OCI-LY7 (cell line): ENCODE data around the gene SPACA9.

Experiments used
- CTCF ChIP-seq: fragments of 200-600 bp; sonication (generic); conservative IDR thresholded peaks from 2 replicates; pipeline ENCODE4 v1.5.1; 2014; ENCODE audit warnings: mild to moderate bottlenecking, antibody characterized with exemption, low read length, moderate library complexity, mixed read lengths
- EZH2phosphoT487 ChIP-seq: fragments of 200-600 bp; sonication (generic); IDR thresholded peaks from 2 replicates; pipeline ENCODE4 v1.6.1; 2018; ENCODE audit warnings: low read depth, borderline replicate concordance, mild to moderate bottlenecking, mixed run types, antibody characterized with exemption, low read length, moderate library complexity, mixed read lengths

- TF ChIP-seq CTCF (no peak), EZH2phosphoT487 (no peak)
These were observed 9.5 kb downstream of the SPACA9 start for GRCh38 chr9:132888151-132888550.
